HCT116 (cell line): ENCODE results near the gene SRP68. TPM values are rescaled to one million over a fixed set of nuclear protein-coding genes. Genes with fewer than 3 reads are reported as not detected.

Experiments used
- ATAC-seq: fragments of 200-7000 bp; cut with Tn5 transposase; 2 replicates; pipeline ENCODE4 v1.9.1; 2020; ENCODE audit warnings: mild to moderate bottlenecking, moderate library complexity
- BruUV-seq: library from RNA; stranded (reverse); fragments of 400-500 nt; replicated peaks from 2 replicates; lab custom pipeline; 2021; lab: Mats Ljungman, UMichigan
- CTCF ChIA-PET: fragments of 300-600 bp; sonication (Branson Sonifier 250); formaldehyde crosslinking; loops from one replicate; lab custom pipeline; 2021; ENCODE audit warnings: antibody characterized with exemption; lab: Charles Lee
- POLR2A ChIA-PET: fragments of 300-600, 350-600 bp; sonication (Branson Sonifier 250); formaldehyde crosslinking; loops from one replicate; lab custom pipeline; 2021; ENCODE audit warnings: antibody characterized with exemption; lab: Charles Lee
- RAD21 ChIA-PET, 2 experiments: fragments of 300-600 bp; sonication (Branson Sonifier 250); formaldehyde crosslinking; loops; one replicate each; lab custom pipeline; 2023; ENCODE audit warnings: low total read pairs in 2 of 2; ENCODE audit not compliant: uncharacterized antibody in 2 of 2, unreplicated experiment in 2 of 2, low non-redundant PET in 1 of 2; lab: Charles Lee
- DNase-seq: peaks from one replicate; pipeline ENCODE4 v3.0.0-alpha.2; 2010; ENCODE audit warnings: low read depth, low spot score
- H2AFZ ChIP-seq: fragments of 200-600 bp; shearing (Covaris generic), sonication (generic); 2 replicates; pipeline ENCODE4 v1.6.1; 2017; ENCODE audit warnings: low read depth, mixed run types, mixed read lengths, antibody characterized with exemption, low read length; ENCODE audit not compliant: poor library complexity, severe bottlenecking
- H3K27ac ChIP-seq: 2 replicates; pipeline ENCODE4 v1.5.1; 2012; ENCODE audit warnings: low read depth, low read length
- H3K27me3 ChIP-seq: fragments of 200-600 bp; sonication (generic); 2 replicates; pipeline ENCODE4 v1.6.1; 2016; ENCODE audit warnings: mixed run types, low read length, mixed read lengths; ENCODE audit not compliant: insufficient read depth
- H3K36me3 ChIP-seq, 2 experiments: fragments of 200-500 bp in 1 of 2; fragments of 200-600 bp in 1 of 2; sonication (Bioruptor generic) in 1 of 2; sonication (generic) in 1 of 2; 2 replicates each; pipeline versions ENCODE4 v1.5.1 to v1.6.1; 2014 to 2016; ENCODE audit warnings: low read length in 2 of 2, inconsistent platforms in 1 of 2, mixed read lengths in 1 of 2, mixed run types in 1 of 2; ENCODE audit not compliant: insufficient read depth in 2 of 2, control insufficient read depth in 1 of 2
- H3K4me1 ChIP-seq, 2 experiments: fragments of 200-600 bp in 1 of 2; sonication (generic) in 1 of 2; 2 replicates each; pipeline versions ENCODE4 v1.5.1 to v1.6.1; 2012 to 2017; ENCODE audit warnings: low read length in 2 of 2, inconsistent platforms in 1 of 2, mild to moderate bottlenecking in 1 of 2, mixed read lengths in 1 of 2, mixed run types in 1 of 2, moderate library complexity in 1 of 2; ENCODE audit not compliant: insufficient read depth in 2 of 2, control insufficient read depth in 1 of 2
- H3K4me2 ChIP-seq: fragments of 200-600 bp; sonication (generic); 2 replicates; pipeline ENCODE4 v1.6.1; 2017; ENCODE audit warnings: mixed run types, low read length, mixed read lengths
- H3K4me3 ChIP-seq, 2 experiments: fragments of 200-600 bp in 1 of 2; sonication (generic) in 1 of 2; replicated peaks in 1 of 2; 2 replicates each; pipeline ENCODE4 v1.5.1; 2011 to 2016; ENCODE audit warnings: low read length in 2 of 2, control low read depth in 1 of 2, low read depth in 1 of 2, mild to moderate bottlenecking in 1 of 2, mixed read lengths in 1 of 2, mixed run types in 1 of 2
- H3K79me2 ChIP-seq: fragments of 200-600 bp; sonication (generic); 2 replicates; pipeline ENCODE4 v1.6.1; 2017; ENCODE audit warnings: mild to moderate bottlenecking, mixed run types, low read length, moderate library complexity, mixed read lengths; ENCODE audit not compliant: insufficient read depth
- H3K9ac ChIP-seq: fragments of 200-600 bp; sonication (generic); 2 replicates; pipeline ENCODE4 v1.6.1; 2016; ENCODE audit warnings: low read length, mixed read lengths
- H3K9me2 ChIP-seq: fragments of 200-600 bp; sonication (generic), shearing (Covaris generic); 2 replicates; pipeline ENCODE4 v1.6.1; 2017; ENCODE audit warnings: mixed run types, mild to moderate bottlenecking, moderate library complexity; ENCODE audit not compliant: insufficient read depth
- H3K9me3 ChIP-seq, 2 experiments: fragments of 200-500 bp in 1 of 2; fragments of 200-600 bp in 1 of 2; sonication (Bioruptor generic) in 1 of 2; sonication (generic) in 1 of 2; 2 replicates each; pipeline ENCODE4 v1.6.1; 2014 to 2017; ENCODE audit warnings: low read length in 2 of 2, mixed read lengths in 2 of 2, inconsistent platforms in 1 of 2, low read depth in 1 of 2, mild to moderate bottlenecking in 1 of 2, mixed run types in 1 of 2, moderate library complexity in 1 of 2; ENCODE audit not compliant: control insufficient read depth in 1 of 2, insufficient read depth in 1 of 2
- H4K20me1 ChIP-seq: fragments of 200-600 bp; sonication (generic), shearing (Covaris generic); 2 replicates; pipeline ENCODE4 v1.6.1; 2017; ENCODE audit warnings: mixed run types, mild to moderate bottlenecking, moderate library complexity; ENCODE audit not compliant: insufficient read depth
- ATF3 ChIP-seq: IDR thresholded peaks from 2 replicates; pipeline ENCODE4 v1.6.1; 2012
- CTCF ChIP-seq, 3 experiments: fragments of 200-600 bp in 1 of 3; sonication (generic) in 1 of 3; IDR thresholded peaks in 2 of 3; conservative IDR thresholded peaks in 1 of 3; 2 replicates each; pipeline ENCODE4 v1.5.1; 2012 to 2017; ENCODE audit warnings: low read depth in 2 of 3, low read length in 2 of 3, antibody characterized with exemption in 1 of 3, borderline replicate concordance in 1 of 3, control low read depth in 1 of 3, mild to moderate bottlenecking in 1 of 3, mixed read lengths in 1 of 3, mixed run types in 1 of 3, moderate library complexity in 1 of 3; ENCODE audit not compliant: insufficient read depth in 1 of 3
- EGR1 ChIP-seq: IDR thresholded peaks from 2 replicates; pipeline ENCODE4 v1.6.1; 2012; ENCODE audit warnings: low read depth
- ELF1 ChIP-seq: IDR thresholded peaks from 2 replicates; pipeline ENCODE4 v1.6.1; 2012; ENCODE audit warnings: low read depth, borderline replicate concordance
- EZH2 ChIP-seq: fragments of 200-600 bp; sonication (generic); IDR thresholded peaks from 2 replicates; pipeline ENCODE4 v1.6.1; 2017; ENCODE audit warnings: antibody characterized with exemption, mixed run types
- EZH2phosphoT487 ChIP-seq: fragments of 200-600 bp; IDR thresholded peaks from 2 replicates; pipeline ENCODE4 v1.6.1; 2018; ENCODE audit warnings: antibody characterized with exemption, borderline replicate concordance
- FOSL1 ChIP-seq: IDR thresholded peaks from 2 replicates; pipeline ENCODE4 v1.6.1; 2012; ENCODE audit warnings: low read depth
- JUND ChIP-seq: IDR thresholded peaks from 2 replicates; pipeline ENCODE4 v1.6.1; 2012
- MAX ChIP-seq: IDR thresholded peaks from 2 replicates; pipeline ENCODE4 v1.6.1; 2012
- POLR2AphosphoS5 ChIP-seq: IDR thresholded peaks from 2 replicates; pipeline ENCODE4 v1.6.1; 2011; ENCODE audit warnings: mild to moderate bottlenecking, low read depth, low read length, moderate library complexity
- REST ChIP-seq: IDR thresholded peaks from 2 replicates; pipeline ENCODE4 v1.6.1; 2012; ENCODE audit warnings: low read depth
- SP1 ChIP-seq: IDR thresholded peaks from 2 replicates; pipeline ENCODE4 v1.6.1; 2012; ENCODE audit warnings: low read depth
- ZFX ChIP-seq: fragments of 450-650 bp; IDR thresholded peaks from 2 replicates; pipeline ENCODE4 v1.6.1; 2017
- intact Hi-C: fragments of 100-400 bp; cut with micrococcal nuclease; formaldehyde crosslinking; loops from 2 replicates; pipeline ENCODE4 v1.10.0; 2022
- total RNA-seq: library from RNA; stranded (reverse); gene quantifications from one replicate; pipeline ENCODE4 v1.2.1, GENCODE V29; 2021; ENCODE audit not compliant: unreplicated experiment

The SRP68 gene
- total RNA-seq, 1 experiment from 2014 or later = 152 TPM

GRCh38 chr17:76091526-76092286 is 19.4 kb upstream of the SRP68 start:
- no peak overlapping the region for H3K4me3 ChIP-seq
- no peaks in the 10 kb centered on the region for H3K9me2 ChIP-seq
- no peaks in the 10 kb centered on the region for H3K9me3 ChIP-seq
- H3K79me2 ChIP-seq = no peaks in the 10 kb centered on the region; the same call in 1 of the 2 replicates
- H3K9ac ChIP-seq = no peak overlapping the region
- H3K4me2 ChIP-seq = no peak overlapping the region
- H3K27ac ChIP-seq = no peak overlapping the region
- no peak overlapping the region for H2AFZ ChIP-seq
- H4K20me1 ChIP-seq = no peaks in the 10 kb centered on the region
- H3K4me1 ChIP-seq = peaks cover 13 to 21% of the 10 kb centered on the region in 2 experiments
- ChIA-PET RAD21 (no interaction called here), CTCF (no interaction called here), POLR2A (interaction anchor here (1.7 kb wide), 1 partner anchor 19 kb away, joined by 5 read pairs; the partner anchor contains the start of gene SRP68)
- no peak for DNase-seq
- no peaks in the 10 kb centered on the region for H3K27me3 ChIP-seq
- BruUV-seq = TSS peak; percentile 4
- no peak for TF ChIP-seq REST
- no peak for TF ChIP-seq ZFX
- no peak for TF ChIP-seq ELF1
- no peak for TF ChIP-seq CTCF (IDR thresholded peaks at IDR 0.05 in 2 of 3, conservative IDR thresholded peaks at IDR 0.05 in 1 of 3; ENCODE audit: borderline replicate concordance in 1 of 3, insufficient read depth in 1 of 3, low read depth in 2 of 3, low read length in 2 of 3)
- no peak for TF ChIP-seq POLR2AphosphoS5
- no peak for TF ChIP-seq EGR1
- no peak for TF ChIP-seq MAX
- TF ChIP-seq SP1 = no peak
- TF ChIP-seq EZH2 = no peak
- TF ChIP-seq JUND = no peak
- no peak for TF ChIP-seq ATF3
- no peak for TF ChIP-seq FOSL1
- TF ChIP-seq EZH2phosphoT487 = no peak
- peaks cover 24 to 42% of the 10 kb centered on the region in 2 experiments; a peak in 3 of 4 replicates for H3K36me3 ChIP-seq
- intact Hi-C loops = no loop called here
- ATAC-seq = no peak
